LNCAP (cell line): ENCODE data around the gene LIN7A.

Source experiments
- TF ChIP-seq, protein P1 (sequence below): fragments of 450-650 bp; IDR thresholded peaks from 2 replicates; pipeline ENCODE4 v1.5.1; 2017; ENCODE audit warnings: mild to moderate bottlenecking

The LIN7A gene

DNA sequence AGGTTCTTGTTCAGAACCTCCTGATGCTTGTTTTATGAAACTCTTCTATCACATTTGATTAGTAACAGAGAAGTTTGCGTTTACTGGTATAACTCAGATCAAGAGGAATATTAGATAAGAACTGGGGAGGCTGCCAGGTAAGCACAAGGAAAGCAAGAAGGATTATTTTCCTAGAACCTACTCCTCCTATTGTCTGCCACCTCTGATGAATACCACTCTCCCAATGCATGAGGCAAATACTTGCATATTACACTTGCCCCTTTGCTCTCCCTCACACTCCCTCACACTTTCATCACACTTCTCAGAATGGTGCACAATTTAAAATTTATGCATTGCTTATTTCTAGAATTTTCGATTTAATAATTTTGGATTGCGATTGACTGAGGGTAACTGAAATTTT is 43.6 kb downstream of the LIN7A start:
- TF ChIP-seq, protein P1, sequence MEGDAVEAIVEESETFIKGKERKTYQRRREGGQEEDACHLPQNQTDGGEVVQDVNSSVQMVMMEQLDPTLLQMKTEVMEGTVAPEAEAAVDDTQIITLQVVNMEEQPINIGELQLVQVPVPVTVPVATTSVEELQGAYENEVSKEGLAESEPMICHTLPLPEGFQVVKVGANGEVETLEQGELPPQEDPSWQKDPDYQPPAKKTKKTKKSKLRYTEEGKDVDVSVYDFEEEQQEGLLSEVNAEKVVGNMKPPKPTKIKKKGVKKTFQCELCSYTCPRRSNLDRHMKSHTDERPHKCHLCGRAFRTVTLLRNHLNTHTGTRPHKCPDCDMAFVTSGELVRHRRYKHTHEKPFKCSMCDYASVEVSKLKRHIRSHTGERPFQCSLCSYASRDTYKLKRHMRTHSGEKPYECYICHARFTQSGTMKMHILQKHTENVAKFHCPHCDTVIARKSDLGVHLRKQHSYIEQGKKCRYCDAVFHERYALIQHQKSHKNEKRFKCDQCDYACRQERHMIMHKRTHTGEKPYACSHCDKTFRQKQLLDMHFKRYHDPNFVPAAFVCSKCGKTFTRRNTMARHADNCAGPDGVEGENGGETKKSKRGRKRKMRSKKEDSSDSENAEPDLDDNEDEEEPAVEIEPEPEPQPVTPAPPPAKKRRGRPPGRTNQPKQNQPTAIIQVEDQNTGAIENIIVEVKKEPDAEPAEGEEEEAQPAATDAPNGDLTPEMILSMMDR = no peak

DNA sequence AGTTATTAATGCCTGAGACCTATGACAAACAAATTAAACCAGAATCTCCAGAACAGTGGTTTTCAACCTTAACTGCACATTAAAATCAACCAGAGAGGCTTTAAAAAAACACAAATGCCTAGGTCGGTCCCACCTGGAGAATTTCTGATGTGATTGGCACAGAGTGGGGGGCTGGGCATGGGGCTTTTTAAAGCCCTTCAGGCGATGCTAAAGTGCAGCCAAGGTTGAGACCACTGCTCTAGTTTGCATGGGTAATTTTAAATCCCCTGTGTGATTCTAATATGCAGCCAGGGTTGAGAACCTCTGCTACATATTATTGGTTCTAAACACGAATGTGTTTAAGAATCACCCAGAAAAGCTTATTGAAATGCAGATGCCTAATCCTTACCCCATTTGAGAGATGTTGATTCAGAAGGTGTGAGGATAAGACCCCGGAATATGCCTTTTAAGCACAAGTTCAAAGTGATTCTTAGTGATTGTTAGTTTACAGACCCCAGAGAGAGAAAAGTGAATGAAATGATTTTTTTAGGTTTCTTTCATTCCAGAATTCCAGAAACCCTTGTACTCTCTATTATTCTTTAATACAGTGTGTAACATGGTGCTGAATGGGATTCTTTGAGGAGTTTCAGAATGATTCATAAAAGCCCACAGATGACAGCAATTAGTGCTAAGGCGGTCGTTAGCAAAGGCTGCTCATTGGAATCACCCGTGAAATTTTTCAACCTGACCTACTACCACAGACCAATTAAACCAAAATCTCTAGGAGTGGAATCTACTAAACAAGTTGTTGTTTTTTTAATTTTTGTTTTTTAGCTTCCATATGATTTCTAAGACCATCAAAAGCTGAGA is 44.9 kb downstream of the LIN7A start:
- TF ChIP-seq, protein P1 = no peak

DNA sequence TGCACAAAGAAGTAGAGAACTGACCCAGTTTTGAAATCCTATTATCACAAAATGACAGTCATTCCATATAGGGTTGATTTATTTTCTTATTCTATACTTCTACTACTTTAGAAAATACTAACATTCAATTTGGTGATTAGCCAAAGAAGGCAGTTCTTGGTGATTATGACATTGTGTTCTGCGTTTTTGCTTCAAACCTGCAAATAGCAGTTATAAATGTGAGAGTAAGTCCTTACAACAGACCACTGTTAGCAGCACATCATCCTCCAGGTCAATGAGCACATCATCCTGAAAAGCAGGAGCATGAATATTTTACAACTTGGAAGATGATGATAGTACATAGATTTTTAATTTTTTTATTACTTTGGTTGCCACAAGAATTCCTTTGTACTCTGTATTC is 53.1 kb downstream of the LIN7A start:
- TF ChIP-seq, protein P1 = no peak

DNA sequence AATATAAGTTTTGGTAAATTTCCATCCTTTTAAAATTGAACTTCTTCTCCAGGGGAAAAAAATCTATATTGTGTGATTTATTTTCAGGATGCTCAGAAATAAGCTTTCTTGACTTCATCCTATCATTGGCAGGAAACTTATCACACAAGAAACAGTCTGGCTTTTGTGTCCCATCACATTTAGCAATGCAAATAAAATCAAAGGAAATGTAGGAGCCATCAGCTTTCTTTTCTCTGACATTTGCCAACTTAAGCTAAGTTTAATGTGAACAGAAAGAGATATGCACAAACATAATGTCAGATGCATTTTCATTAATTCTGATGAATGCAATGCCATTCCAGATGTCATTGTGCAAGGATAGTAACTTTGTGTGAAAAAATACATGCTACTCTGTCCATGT is 56.6 kb downstream of the LIN7A start:
- TF ChIP-seq, protein P1 = no peak

DNA sequence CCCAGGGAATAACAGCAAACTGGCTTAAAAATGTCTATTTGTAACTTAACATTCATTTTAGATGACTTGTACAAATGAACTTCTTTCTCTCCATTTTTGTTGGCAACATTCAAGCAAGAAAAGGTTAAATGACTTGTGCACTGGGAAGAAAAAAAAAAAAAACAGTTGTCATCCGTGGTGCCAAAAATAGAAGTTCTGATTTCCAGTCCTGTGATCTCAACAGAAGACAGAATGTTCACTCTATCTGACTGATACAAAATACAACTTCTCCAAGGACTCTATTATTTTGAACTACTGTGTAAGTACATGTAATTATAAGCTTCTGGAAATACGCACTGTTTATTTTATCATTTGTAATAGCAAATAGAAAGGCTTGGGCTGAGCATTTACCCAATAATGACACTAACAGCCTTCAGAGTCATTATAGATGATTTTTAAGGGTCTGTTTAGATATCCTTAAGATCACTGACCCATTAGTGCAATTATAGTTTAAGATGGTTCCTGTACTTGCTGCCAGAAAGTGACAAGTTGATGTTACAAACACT is 59.9 kb downstream of the LIN7A start:
- TF ChIP-seq, protein P1 = no peak

DNA sequence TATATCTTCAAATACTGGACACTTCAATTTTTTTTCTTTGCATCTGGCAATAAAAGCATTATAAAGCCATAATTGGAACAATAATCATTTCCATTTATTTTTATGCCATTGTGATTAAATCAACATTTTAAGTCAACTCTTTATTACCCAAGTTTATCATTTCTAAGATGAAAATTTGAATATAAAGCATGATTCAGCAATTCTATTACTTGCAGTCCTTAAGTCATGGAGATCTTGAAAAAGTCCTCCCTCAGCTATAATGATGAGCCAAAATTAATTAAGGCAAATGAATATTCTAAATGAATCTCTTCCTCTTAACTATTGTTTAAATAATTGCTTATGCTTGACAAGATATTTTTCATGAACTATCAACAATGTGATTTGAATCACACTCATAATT is 65.7 kb downstream of the LIN7A start:
- TF ChIP-seq, protein P1 = no peak

DNA sequence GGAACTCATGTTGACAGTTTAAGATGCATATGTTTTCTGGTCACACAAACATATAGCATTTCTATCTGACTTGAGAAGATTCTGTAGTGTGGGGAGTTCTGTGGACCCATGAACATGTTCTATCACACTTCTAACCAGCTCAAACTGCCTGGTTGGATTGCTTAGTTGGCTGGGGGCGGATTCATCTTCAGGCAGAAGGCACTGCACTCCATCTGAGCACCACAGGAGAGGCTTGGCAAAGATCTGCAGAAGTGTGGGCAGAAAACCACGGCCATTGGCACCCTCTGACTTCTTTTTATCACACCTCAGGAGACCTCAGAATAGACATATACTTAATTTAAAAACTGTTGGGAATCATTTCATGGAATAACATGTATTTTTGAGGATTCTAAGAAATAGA is 68.5 kb downstream of the LIN7A start:
- TF ChIP-seq, protein P1 = no peak
